A549 (cell line): ENCODE measurements around the gene NQO2. TPM values are rescaled to one million over a fixed set of nuclear protein-coding genes. Genes with fewer than 3 reads are reported as not detected.

Source experiments
- ATAC-seq, 2 experiments: fragments of 200-7000 bp in 1 of 2; fragments of >200 bp in 1 of 2; cut with Nextera tagmentation in 1 of 2; cut with Tn5 transposase in 1 of 2; 3 replicates each; pipeline versions ENCODE4 v1.8.0 to v1.9.1; 2018 to 2020; ENCODE audit warnings: mild to moderate bottlenecking in 1 of 2, moderate library complexity in 1 of 2
- CTCF ChIA-PET: fragments of 300-600 bp; sonication (Branson Sonifier 250); formaldehyde crosslinking; extraction: SDS; loops from one replicate; lab custom pipeline; 2021; ENCODE audit warnings: antibody characterized with exemption, inconsistent platforms; lab: Yijun Ruan, JAX
- POLR2A ChIA-PET: fragments of 350-600 bp; formaldehyde crosslinking; extraction: SDS; loops from one replicate; lab custom pipeline; 2021; ENCODE audit warnings: antibody characterized with exemption, inconsistent platforms; lab: Yijun Ruan, JAX
- DNase-seq, 2 experiments: peaks; one replicate each; pipeline versions ENCODE4 v3.0.0 to v3.0.0-alpha.2; 2011 to 2016; ENCODE audit warnings: low read depth in 1 of 2, low spot score in 1 of 2
- FAIRE-seq: peaks from 2 replicates; lab custom pipeline; 2011; peaks lifted over from hg19 to GRCh38; lab: Jason Lieb, UNC
- H3K27ac ChIP-seq, 2 experiments: fragments of >200 bp; sonication (Bioruptor Twin); formaldehyde crosslinking; 3 replicates each; pipeline ENCODE4 v1.5.1; 2016 to 2017
- H3K4me1 ChIP-seq: fragments of >200 bp; sonication (Bioruptor Twin); formaldehyde crosslinking; 3 replicates; pipeline ENCODE4 v1.6.1; 2016
- H3K4me2 ChIP-seq: fragments of >200 bp; sonication (Bioruptor Twin); formaldehyde crosslinking; 3 replicates; pipeline ENCODE4 v1.6.1; 2016
- H3K4me3 ChIP-seq: fragments of >200 bp; sonication (Bioruptor Twin); formaldehyde crosslinking; 3 replicates; pipeline ENCODE4 v1.5.1; 2016
- H3K9me3 ChIP-seq: fragments of >200 bp; sonication (Bioruptor Twin); formaldehyde crosslinking; 3 replicates; pipeline ENCODE4 v1.6.1; 2016
- CBX2 ChIP-seq: fragments of 200-600 bp; sonication (generic); IDR thresholded peaks from 2 replicates; pipeline ENCODE4 v1.6.1; 2016; ENCODE audit warnings: low read depth, mild to moderate bottlenecking, borderline replicate concordance
- CBX8 ChIP-seq: fragments of 200-600 bp; sonication (generic); IDR thresholded peaks from 2 replicates; pipeline ENCODE4 v1.6.1; 2016
- CHD2 ChIP-seq: fragments of 150-350 bp; IDR thresholded peaks from 2 replicates; pipeline ENCODE4 v1.6.1; 2014; ENCODE audit warnings: low read length; ENCODE audit not compliant: partially characterized antibody
- CHD4 ChIP-seq: fragments of 200-600 bp; sonication (generic); IDR thresholded peaks from 2 replicates; pipeline ENCODE4 v1.6.1; 2016; ENCODE audit warnings: antibody characterized with exemption, mild to moderate bottlenecking, borderline replicate concordance
- EP300 ChIP-seq, 2 experiments: fragments of >200 bp; sonication (Bioruptor Twin); formaldehyde crosslinking; IDR thresholded peaks; 2 replicates in 1 of 2; 3 replicates in 1 of 2; pipeline ENCODE4 v1.6.1; 2016 to 2017
- HOXA7 ChIP-seq: fragments of 250-450 bp; sonication (Bioruptor Pico); IDR thresholded peaks from 2 replicates; pipeline ENCODE4 v1.5.0; 2020; ENCODE audit warnings: mild to moderate bottlenecking, moderate library complexity
- HOXB13 ChIP-seq: fragments of 250-450 bp; sonication (Bioruptor Pico); IDR thresholded peaks from 2 replicates; pipeline ENCODE4 v1.5.0; 2020; ENCODE audit warnings: low read depth, mild to moderate bottlenecking, moderate library complexity
- JUN ChIP-seq, 2 experiments: fragments of >200 bp; sonication (Bioruptor Twin); formaldehyde crosslinking; IDR thresholded peaks; 2 replicates in 1 of 2; 3 replicates in 1 of 2; pipeline ENCODE4 v1.6.1; 2016 to 2017
- PBX3 ChIP-seq: IDR thresholded peaks from 2 replicates; pipeline ENCODE4 v1.6.1; 2012
- SMC3 ChIP-seq: fragments of >200 bp; sonication (Bioruptor Twin); formaldehyde crosslinking; IDR thresholded peaks from 3 replicates; pipeline ENCODE4 v1.6.1; 2018; ENCODE audit warnings: inconsistent platforms
- TFCP2L1 ChIP-seq: fragments of 250-450 bp; sonication (Bioruptor Pico); IDR thresholded peaks from 2 replicates; pipeline ENCODE4 v1.5.0; 2021; ENCODE audit warnings: mild to moderate bottlenecking
- TP53 ChIP-seq: fragments of 250-450 bp; sonication (Bioruptor Pico); IDR thresholded peaks from 2 replicates; pipeline ENCODE4 v1.5.0; 2021; ENCODE audit warnings: mild to moderate bottlenecking, moderate library complexity
- ZNF302 ChIP-seq: fragments of 250-450 bp; sonication (Bioruptor Pico); IDR thresholded peaks from 2 replicates; pipeline ENCODE4 v1.9.0; 2021; ENCODE audit warnings: inconsistent platforms, mild to moderate bottlenecking, moderate library complexity
- WGBS: methylation state at CpG from one replicate; pipeline ENCODE4 v1.1.6; 2017; ENCODE audit errors: missing lambda C conversion rate; 5-methylcytosine and 5-hydroxymethylcytosine counted together
- polyA plus RNA-seq, 4 experiments: library from polyadenylated mRNA; depleted of rRNA in 3 of 4; stranded (reverse); fragments of >200 nt; fragmentation: RNase III in 1 of 4; extraction: RNeasy Plus Mini Kit Qiagen cat#74134 plus additional on column Dnase treatment in 1 of 4; gene quantifications; 2 replicates in 3 of 4; 3 replicates in 1 of 4; pipeline ENCODE4 v1.2.3, GENCODE V29; 2011 to 2017
- TF ChIP-seq, protein P1 (sequence below): fragments of 250-450 bp; sonication (Bioruptor Pico); IDR thresholded peaks from 2 replicates; pipeline ENCODE4 v1.5.0; 2020; ENCODE audit warnings: low read depth, mild to moderate bottlenecking, moderate library complexity
- TF ChIP-seq, protein P2 (sequence below): fragments of >200 bp; sonication (Bioruptor Twin); formaldehyde crosslinking; IDR thresholded peaks from 3 replicates; pipeline ENCODE4 v1.5.1; 2016

NQO2 gene
- polyA plus RNA-seq, 2 of the 4 experiments (the other 2 are of a cell fraction), result 67.2 to 86.5 TPM

GRCh38 chr6:2962636-2963035 lies 37.1 kb upstream of the NQO2 start:
- ATAC-seq (no peak), DNase-seq (no peak)
- Histone ChIP-seq H3K4me3 (no peak overlapping the region), H3K27ac (no peak overlapping the region), H3K4me1 (peaks cover 36% of the 10 kb centered on the region)
- TF ChIP-seq ZNF302 (CRISPR knock-in tag) (no peak), SMC3 (no peak), CHD2 (no peak), TFCP2L1 (CRISPR knock-in tag) (no peak), HOXB13 (CRISPR knock-in tag) (no peak), HOXA7 (CRISPR knock-in tag) (no peak), CBX2 (no peak)
- TF ChIP-seq, protein P1, sequence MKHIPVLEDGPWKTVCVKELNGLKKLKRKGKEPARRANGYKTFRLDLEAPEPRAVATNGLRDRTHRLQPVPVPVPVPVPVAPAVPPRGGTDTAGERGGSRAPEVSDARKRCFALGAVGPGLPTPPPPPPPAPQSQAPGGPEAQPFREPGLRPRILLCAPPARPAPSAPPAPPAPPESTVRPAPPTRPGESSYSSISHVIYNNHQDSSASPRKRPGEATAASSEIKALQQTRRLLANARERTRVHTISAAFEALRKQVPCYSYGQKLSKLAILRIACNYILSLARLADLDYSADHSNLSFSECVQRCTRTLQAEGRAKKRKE (CRISPR knock-in tag), result no peak
- TF ChIP-seq, all 56 proteins: peak for 0
- ChIA-PET CTCF (interaction anchor here (0.6 to 2.0 kb wide), 3 partner anchors 10 to 172 kb away, joined by 4 to 19 read pairs (median 6); no protein-coding TSS in a partner anchor), POLR2A (no interaction called here)
- no peak for FAIRE-seq
- no peak overlapping the region for H3K4me2 ChIP-seq
- WGBS, result 83% methylated on average over 3 of the region's 3 CpGs
- H3K9me3 ChIP-seq, result no peaks in the 10 kb centered on the region

DNA sequence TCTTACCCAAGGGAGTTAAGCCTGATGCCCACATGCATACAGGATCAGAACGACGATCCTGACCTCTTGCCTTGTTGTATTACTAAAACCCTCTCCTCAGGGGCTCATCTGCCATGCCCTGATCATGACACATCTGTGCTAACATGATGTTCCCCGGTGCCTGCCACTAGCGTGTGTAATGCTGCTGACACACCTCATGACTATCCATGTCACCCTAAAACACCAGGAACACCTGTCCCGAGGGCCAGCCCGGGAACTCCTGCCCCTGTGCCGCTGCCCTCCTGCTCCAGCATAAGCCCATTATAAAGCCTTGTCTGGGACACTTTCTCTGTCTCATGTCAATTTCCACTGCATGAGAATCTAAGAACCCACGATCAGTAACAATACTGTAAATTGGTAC lies 35.9 kb upstream of the NQO2 start:
- H3K4me2 ChIP-seq, result no peak overlapping the region
- TF ChIP-seq PBX3 (no peak), EP300 (IDR thresholded peaks at IDR 0.05) (no peak), TP53 (CRISPR knock-in tag) (no peak), CBX8 (no peak), JUN (IDR thresholded peaks at IDR 0.05) (no peak), CHD4 (no peak)
- TF ChIP-seq, protein P2, sequence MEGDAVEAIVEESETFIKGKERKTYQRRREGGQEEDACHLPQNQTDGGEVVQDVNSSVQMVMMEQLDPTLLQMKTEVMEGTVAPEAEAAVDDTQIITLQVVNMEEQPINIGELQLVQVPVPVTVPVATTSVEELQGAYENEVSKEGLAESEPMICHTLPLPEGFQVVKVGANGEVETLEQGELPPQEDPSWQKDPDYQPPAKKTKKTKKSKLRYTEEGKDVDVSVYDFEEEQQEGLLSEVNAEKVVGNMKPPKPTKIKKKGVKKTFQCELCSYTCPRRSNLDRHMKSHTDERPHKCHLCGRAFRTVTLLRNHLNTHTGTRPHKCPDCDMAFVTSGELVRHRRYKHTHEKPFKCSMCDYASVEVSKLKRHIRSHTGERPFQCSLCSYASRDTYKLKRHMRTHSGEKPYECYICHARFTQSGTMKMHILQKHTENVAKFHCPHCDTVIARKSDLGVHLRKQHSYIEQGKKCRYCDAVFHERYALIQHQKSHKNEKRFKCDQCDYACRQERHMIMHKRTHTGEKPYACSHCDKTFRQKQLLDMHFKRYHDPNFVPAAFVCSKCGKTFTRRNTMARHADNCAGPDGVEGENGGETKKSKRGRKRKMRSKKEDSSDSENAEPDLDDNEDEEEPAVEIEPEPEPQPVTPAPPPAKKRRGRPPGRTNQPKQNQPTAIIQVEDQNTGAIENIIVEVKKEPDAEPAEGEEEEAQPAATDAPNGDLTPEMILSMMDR, result no peak
- TF ChIP-seq, all 56 proteins: peak for 0
- H3K4me1 ChIP-seq, result peaks cover 35% of the 10 kb centered on the region
- CTCF ChIA-PET, result interaction anchor here (1.7 to 2.0 kb wide), 2 partner anchors 11 to 15 kb away, joined by 6 to 19 read pairs; no protein-coding TSS in a partner anchor
- no peak overlapping the region for H3K4me3 ChIP-seq
- POLR2A ChIA-PET, result no interaction called here
- DNase-seq, result no peak
- no peak for ATAC-seq
- no peak for FAIRE-seq
- H3K9me3 ChIP-seq, result no peaks in the 10 kb centered on the region
- H3K27ac ChIP-seq, result no peak overlapping the region
- 85% methylated on average over 8 of the region's 8 CpGs for WGBS

GRCh38 chr6:2964793-2965505 lies 34.7 kb upstream of the NQO2 start:
- ATAC-seq, result no peak
- ChIA-PET CTCF (interaction anchor here (1.8 to 2.3 kb wide), 2 partner anchors 13 to 24 kb away, joined by 4 to 19 read pairs; no protein-coding TSS in a partner anchor), POLR2A (interaction anchor here (1.4 kb wide), 1 partner anchor 24 kb away, joined by 3 read pairs; no protein-coding TSS in a partner anchor)
- H3K4me2 ChIP-seq, result no peak overlapping the region
- H3K4me1 ChIP-seq, result peaks cover 32% of the 10 kb centered on the region
- no peak for DNase-seq
- TF ChIP-seq TP53 (CRISPR knock-in tag), result no peak
- H3K4me3 ChIP-seq, result no peak overlapping the region
- H3K9me3 ChIP-seq, result no peaks in the 10 kb centered on the region
- H3K27ac ChIP-seq, result no peak overlapping the region
- WGBS, result 96% methylated on average over 17 of the region's 17 CpGs
- FAIRE-seq, result no peak
